ENCODE data around the gene CLC.

- TF ChIP-seq, protein P1, sequence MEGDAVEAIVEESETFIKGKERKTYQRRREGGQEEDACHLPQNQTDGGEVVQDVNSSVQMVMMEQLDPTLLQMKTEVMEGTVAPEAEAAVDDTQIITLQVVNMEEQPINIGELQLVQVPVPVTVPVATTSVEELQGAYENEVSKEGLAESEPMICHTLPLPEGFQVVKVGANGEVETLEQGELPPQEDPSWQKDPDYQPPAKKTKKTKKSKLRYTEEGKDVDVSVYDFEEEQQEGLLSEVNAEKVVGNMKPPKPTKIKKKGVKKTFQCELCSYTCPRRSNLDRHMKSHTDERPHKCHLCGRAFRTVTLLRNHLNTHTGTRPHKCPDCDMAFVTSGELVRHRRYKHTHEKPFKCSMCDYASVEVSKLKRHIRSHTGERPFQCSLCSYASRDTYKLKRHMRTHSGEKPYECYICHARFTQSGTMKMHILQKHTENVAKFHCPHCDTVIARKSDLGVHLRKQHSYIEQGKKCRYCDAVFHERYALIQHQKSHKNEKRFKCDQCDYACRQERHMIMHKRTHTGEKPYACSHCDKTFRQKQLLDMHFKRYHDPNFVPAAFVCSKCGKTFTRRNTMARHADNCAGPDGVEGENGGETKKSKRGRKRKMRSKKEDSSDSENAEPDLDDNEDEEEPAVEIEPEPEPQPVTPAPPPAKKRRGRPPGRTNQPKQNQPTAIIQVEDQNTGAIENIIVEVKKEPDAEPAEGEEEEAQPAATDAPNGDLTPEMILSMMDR (IDR thresholded peaks at IDR 0.05): no peak
- no peak for TF ChIP-seq POLR2A (IDR thresholded peaks at IDR 0.05)
- no peak for TF ChIP-seq EP300 (IDR thresholded peaks at IDR 0.05)
These were observed 36.5 kb downstream of the CLC start for GRCh38 chr19:39701291-39701690.
